NCI-H1436 treated with DMSO at 0.1 percent for 48 hours (cell line): ENCODE measurements around the gene PIERCE2.
"Not testable (repeated sequence)": the region's sequence is repeated elsewhere in the genome, so short reads cannot be mapped to it uniquely, and the experiment has no call there.

Experiments used
- DNase-seq: peaks from one replicate; lab custom pipeline; 2025; lab: John Stamatoyannopoulos, UW

Gene PIERCE2

GRCh38 chr15:55434989-55435825 is 26.9 kb downstream of the PIERCE2 start:
- DNase-seq: no peak

GRCh38 chr15:55443141-55443540 is 34.8 kb downstream of the PIERCE2 start:
- not testable (repeated sequence) for DNase-seq

DNA sequence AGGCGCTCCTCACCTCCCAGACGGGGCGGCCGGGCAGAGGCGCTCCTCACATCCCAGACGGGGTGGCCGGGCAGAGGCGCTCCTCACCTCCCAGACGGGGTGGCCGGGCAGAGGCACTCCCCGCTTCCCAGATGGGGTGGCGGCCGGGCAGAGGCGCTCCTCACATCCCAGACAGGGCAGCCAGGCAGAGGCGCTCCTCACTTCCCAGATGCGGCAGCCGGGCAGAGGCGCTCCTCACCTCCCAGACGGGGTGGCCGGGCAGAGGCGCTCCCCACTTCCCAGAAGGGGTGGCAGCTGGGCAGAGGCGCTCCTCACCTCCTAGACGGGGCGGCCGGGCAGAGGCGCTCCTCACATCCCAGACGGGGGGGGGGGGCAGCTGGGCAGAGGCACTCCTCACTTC is 37.6 kb downstream of the PIERCE2 start:
- DNase-seq: not testable (repeated sequence)

DNA sequence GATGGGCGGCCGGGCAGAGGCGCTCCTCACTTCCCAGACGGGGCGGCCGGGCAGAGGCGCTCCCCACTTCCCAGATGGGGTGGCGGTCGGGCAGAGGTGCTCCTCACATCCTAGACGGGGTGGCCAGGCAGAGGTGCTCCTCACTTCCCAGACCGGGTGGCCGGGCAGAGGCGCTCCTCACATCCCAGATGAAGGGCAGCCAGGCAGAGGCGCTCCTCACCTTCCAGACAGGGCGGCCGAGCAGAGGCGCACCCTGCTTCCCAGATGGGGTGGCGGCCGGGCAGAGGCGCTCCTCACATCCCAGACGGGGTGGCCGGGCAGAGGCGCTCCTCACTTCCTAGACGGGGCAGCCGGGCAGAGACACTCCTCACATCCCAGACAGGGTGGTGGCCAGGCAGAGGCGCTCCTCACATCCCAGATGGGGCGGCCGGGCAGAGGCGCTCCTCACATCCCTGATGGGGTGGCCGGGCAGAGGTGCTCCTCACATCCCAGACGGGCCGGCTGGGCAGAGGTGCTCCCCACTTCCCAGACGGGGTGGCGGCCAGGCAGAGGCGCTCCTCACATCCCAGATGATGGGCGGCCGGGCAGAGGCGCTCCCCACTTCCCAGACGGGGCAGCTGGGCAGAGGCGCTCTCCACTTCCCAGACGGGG is 38.2 kb downstream of the PIERCE2 start:
- DNase-seq: not testable (repeated sequence)

- DNase-seq: not testable (repeated sequence)
Observed at GRCh38 chr15:55447030-55447394, 38.7 kb downstream of the PIERCE2 start.

DNA sequence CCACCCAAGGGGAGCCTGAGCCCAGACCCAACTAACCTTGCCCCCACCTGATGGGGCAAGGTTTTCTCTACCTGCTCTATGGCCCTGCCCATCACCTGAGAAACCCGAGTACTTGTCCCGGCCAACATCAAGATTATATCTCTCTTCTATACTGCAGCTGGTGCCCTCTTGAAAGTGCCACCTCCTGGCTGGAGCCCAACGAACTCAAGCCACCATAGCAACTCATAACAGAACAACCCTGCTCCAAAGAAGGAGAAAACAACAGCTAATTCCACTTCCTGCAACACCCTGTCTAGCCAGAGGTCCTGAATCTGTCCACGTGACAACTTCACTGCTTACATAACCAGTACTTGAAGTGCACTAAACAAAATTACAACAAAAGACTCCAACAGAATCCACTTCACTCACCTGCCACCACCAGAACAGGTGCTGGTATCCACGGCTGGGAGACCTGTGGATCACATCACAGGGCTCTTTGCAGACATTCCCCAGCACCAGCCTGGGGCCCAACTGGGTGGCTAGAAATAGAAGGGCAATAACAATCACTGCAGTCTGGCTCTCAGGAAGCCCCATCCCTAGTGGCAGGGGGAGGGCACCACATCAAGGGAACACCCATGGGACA is 49.2 kb downstream of the PIERCE2 start:
- no peak for DNase-seq

DNA sequence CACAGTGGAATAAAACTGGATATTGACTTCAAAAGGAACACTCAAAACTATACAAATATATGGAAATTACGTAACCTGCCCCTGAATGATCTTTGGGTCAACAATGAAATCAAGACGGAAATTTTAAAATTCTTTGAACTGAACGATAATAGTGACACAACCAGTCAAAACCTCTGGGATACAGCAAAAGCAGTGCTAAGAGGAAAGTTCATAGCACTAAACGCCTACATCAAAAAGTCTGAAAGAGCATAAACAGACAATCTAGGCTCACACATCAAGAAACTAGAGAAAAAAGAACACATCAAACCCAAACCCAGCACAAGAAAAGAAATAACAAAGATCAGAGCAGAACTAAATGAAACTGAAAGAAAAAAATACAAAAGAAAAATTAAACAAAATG is 53.2 kb downstream of the PIERCE2 start:
- DNase-seq: no peak

DNA sequence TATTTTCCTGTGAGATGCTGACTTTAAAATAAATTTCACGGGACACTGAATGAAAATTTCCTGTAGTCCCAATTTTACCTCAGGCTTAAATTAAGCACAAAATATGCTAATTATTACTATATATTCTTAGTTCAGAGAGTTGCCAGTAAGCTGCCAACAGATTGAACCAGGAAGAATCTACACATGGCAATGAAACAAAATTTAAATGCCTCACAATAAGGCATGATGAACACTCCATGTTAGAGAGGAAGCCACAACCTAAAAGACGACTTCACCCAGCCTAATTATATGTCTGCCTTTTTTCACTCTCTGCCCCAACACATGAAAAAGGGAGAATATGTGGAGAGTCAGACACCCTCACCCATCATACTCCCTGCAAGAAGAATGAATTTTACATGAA is 60.0 kb downstream of the PIERCE2 start:
- no peak for DNase-seq
